Measurements from ENCODE around the gene COL23A1.

DNA sequence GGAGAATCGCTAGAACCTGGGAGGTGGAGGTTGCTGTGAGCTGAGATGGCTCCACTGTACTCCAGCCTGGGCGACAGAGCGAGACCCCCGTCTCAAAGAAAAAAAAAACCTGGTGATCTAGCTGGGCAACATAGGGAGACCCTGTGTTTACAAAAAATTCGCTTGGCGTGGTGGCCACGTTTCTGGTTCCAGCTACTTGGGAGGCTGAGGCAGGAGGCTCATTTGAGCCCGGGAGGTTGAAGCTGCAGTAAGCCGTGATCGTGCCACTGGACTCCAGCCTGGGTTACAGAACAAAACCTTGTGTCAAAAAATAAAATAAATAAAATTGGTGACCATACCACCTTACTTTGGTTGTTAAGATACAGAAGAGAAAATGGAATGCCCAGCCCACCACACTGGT lies 387.7 kb downstream of the COL23A1 start:
- TF ChIP-seq POLR2A (IDR thresholded peaks at IDR 0.05; ENCODE audit: low read length) (no peak), GATA1 (IDR thresholded peaks at IDR 0.05; ENCODE audit: low read depth, low read length) (no peak)
